Left lung (tissue), 10 donors: ENCODE data around the gene RNF11. TPM values are rescaled to one million over a fixed set of nuclear protein-coding genes. Genes with fewer than 3 reads are reported as not detected.
A peak's percentile ranks its signal among the peaks of the same experiment; 100 is the strongest.

Experiments used
- ATAC-seq: fragments of 200-7000 bp; cut with Tn5 transposase; one replicate; pipeline ENCODE4 v1.9.1; 2020; ENCODE audit warnings: moderate library complexity
- DNase-seq, 4 donors: peaks; one replicate each; pipeline ENCODE4 v3.0.0-alpha.2; 2013 to 2020
- H3K27ac ChIP-seq, 2 donors: fragments of 200-600 bp; sonication (generic) in 1 of 2; one replicate each; pipeline versions ENCODE4 v1.5.0 to v1.8.0; 2020 to 2021
- H3K27me3 ChIP-seq, 2 donors: fragments of 200-600 bp; sonication (generic) in 1 of 2; one replicate each; pipeline versions ENCODE4 v1.5.0 to v1.8.0; 2020 to 2021
- H3K36me3 ChIP-seq, 2 donors: fragments of 200-600 bp; sonication (generic) in 1 of 2; one replicate each; pipeline versions ENCODE4 v1.5.0 to v1.8.0; 2020 to 2021
- H3K4me1 ChIP-seq, 2 donors: fragments of 200-600 bp; one replicate each; pipeline ENCODE4 v1.8.0; 2021
- H3K4me3 ChIP-seq, 2 donors: fragments of 200-600 bp; sonication (generic) in 1 of 2; one replicate each; pipeline versions ENCODE4 v1.5.0 to v1.8.0; 2020 to 2021; ENCODE audit warnings: mild to moderate bottlenecking in 1 of 2
- H3K9me3 ChIP-seq, 2 donors: fragments of 200-600 bp; sonication (generic) in 1 of 2; one replicate each; pipeline versions ENCODE4 v1.5.0 to v1.8.0; 2020 to 2021
- intact Hi-C, 2 donors: fragments of 100-400 bp; cut with DNase I; formaldehyde crosslinking; loops; one replicate each; pipeline versions ENCODE4 v1.11.2 to v1.14.2; 2022
- polyA plus RNA-seq, 6 donors: library from polyadenylated mRNA; unstranded; fragments of 120-200 nt; gene quantifications; one replicate each; pipeline ENCODE4 v1.2.1, GENCODE V29; 2013; ENCODE audit not compliant: insufficient read length in 6 of 6
- total RNA-seq, 2 donors: library from RNA; stranded (reverse); fragmentation: NEBNext Ultra II Directional; extraction: Animal tissue kit (Norgen Biotek cat#: 25700); gene quantifications; one replicate each; pipeline ENCODE4 v1.2.1, GENCODE V29; 2021
- TF ChIP-seq, protein P1 (sequence below), 2 donors: fragments of 200-600 bp; sonication (generic) in 1 of 2; IDR thresholded peaks; one replicate each; pipeline versions ENCODE4 v1.5.0 to v1.8.0; 2021; ENCODE audit warnings: antibody characterized with exemption in 2 of 2
- donor health status: DM: no; HTN: yes; CAD: no.
- donor health status: DM: no; HTN: no; CAD: no.

Gene RNF11
- total and polyA plus RNA-seq, 8 donors = 90.1 to 114 (median 97.7) TPM

DNA sequence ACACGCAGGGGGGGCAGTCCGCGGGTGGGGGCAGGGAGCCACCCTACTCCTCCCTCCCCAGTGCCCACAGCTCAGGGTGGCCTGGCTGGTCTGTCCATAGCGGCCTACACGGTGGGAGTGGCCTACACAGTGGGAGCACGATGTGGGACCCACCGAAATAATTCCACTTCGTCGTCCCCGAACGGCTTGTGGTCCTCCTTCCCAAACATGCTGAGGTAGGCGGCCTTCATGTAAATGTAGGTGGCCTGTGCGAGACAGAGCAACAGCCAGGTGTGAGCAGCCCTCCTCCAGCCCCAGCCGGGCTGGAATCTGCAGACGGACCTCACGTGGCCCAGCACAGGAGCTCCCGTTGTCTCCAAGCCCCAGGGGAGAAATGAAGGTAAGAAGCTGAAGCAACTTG lies 59.9 kb downstream of the RNF11 start:
- Histone ChIP-seq H3K4me1 (peaks cover 3 to 15% of the 10 kb centered on the region in 2 donors), H3K4me3 (no peak overlapping the region), H3K36me3 (no peaks in the 10 kb centered on the region), H3K9me3 (no peaks in the 10 kb centered on the region), H3K27ac (no peak overlapping the region), H3K27me3 (no peaks in the 10 kb centered on the region)
- intact Hi-C loops = no loop called here
- DNase-seq (no peak), ATAC-seq (no peak)
- TF ChIP-seq, protein P1, sequence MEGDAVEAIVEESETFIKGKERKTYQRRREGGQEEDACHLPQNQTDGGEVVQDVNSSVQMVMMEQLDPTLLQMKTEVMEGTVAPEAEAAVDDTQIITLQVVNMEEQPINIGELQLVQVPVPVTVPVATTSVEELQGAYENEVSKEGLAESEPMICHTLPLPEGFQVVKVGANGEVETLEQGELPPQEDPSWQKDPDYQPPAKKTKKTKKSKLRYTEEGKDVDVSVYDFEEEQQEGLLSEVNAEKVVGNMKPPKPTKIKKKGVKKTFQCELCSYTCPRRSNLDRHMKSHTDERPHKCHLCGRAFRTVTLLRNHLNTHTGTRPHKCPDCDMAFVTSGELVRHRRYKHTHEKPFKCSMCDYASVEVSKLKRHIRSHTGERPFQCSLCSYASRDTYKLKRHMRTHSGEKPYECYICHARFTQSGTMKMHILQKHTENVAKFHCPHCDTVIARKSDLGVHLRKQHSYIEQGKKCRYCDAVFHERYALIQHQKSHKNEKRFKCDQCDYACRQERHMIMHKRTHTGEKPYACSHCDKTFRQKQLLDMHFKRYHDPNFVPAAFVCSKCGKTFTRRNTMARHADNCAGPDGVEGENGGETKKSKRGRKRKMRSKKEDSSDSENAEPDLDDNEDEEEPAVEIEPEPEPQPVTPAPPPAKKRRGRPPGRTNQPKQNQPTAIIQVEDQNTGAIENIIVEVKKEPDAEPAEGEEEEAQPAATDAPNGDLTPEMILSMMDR (IDR thresholded peaks at IDR 0.05) = no peak

DNA sequence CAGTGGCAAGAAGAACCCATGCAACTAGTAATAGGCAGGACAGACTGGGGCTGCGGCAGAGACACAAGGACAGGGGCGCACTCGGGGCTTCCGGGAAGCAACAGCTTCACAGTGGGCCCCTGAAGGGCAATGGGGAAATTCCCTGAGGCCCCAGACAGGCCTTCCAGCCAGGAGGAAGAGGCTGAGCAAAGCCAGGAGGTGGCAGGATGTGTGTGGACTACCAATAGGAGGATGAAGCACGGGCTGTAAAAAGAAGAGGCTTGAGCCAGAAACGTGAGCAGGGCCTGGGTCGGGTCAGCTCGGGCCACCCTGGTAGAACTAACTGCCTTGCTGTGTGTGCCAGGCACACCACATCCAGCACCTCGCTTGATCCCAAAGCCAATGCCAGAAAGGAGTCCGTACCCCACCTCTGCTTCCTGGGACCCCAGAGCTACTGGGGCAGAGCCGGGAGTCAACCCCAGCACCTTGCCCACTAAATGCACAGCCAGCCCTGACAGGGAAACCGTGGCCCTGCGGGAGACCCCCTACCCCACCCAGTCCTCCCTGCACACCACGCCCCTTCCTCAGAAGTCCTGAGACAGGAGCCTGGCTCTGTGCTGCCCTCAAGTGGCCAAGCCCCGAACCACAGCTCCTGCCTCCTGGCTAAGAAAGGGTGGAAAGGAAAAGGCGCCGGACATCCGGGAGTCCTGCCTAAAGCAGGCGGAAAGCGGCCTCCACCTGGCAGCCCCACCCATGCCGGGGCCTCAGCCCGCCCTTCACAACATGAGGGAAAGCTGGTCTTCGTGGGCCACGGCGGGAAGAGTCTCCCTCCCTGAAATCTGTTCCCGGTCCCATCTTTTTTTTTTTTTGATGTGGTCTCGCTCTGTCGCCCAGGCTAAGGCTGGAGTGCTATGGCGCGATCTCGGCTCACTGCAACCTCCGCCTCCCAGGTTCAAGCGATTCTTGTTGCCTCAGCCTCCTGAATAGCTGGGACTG lies 60.6 kb downstream of the RNF11 start:
- TF ChIP-seq, protein P1 (IDR thresholded peaks at IDR 0.05) = peak; percentile 93 to 97
- H3K9me3 ChIP-seq = no peaks in the 10 kb centered on the region
- no peaks in the 10 kb centered on the region for H3K36me3 ChIP-seq
- intact Hi-C loops = no loop called here
- DNase-seq = peak; percentile 65 to 91 (median 83)
- H3K4me1 ChIP-seq = peaks cover 3 to 15% of the 10 kb centered on the region in 2 donors
- H3K27me3 ChIP-seq = no peaks in the 10 kb centered on the region
- H3K4me3 ChIP-seq = peak overlapping the region; percentile 19 to 35
- ATAC-seq = peak; percentile 96
- no peak overlapping the region for H3K27ac ChIP-seq

DNA sequence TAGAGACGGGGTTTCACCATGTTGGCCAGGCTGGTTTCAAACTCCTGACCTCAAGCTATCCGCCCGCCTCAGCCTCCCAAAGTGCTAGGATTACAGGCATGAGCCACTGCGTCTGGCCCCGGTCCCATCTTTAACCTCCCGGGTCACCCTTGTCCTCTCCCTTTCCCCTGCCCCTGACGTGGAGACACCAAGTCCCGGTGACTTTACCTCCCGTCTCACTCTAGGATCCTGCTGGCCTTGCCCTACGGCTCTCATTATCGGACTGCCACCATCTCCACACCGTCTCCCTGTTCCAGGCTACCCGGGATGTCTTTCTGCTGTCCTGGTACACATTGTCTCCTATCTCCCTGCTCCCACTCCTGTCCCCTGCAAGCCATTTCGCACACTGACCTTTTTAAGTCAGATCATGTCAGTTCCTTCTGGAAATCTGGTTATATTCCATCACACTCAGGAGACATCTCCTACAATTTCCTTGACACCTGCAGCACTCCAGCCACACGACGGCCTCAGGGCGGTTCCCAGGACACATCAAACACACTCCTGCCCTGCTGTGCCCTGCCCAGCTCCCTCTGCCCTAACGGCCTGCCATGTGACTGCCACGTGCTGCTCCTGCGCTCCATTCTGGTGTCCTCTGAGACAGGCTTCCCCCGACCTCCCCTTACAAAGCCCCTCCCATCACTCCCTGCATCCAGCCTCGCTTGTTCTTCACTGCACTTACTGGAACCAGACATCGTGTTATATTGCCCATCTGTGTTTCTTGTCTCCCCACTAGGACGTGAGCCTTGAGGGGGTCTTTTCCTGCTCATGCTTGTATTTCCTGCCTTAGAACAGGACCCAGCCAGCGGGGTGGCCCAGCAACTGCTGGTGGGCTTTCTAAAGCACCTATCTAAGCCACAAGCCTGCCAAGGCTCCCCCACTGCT lies 61.6 kb downstream of the RNF11 start:
- Histone ChIP-seq H3K4me3 (peak overlapping the region in 1 of 2 donors; percentile 35), H3K4me1 (peaks cover 3 to 15% of the 10 kb centered on the region in 2 donors), H3K27me3 (no peaks in the 10 kb centered on the region), H3K27ac (no peak overlapping the region), H3K36me3 (no peaks in the 10 kb centered on the region), H3K9me3 (no peaks in the 10 kb centered on the region)
- DNase-seq (no peak), ATAC-seq (peak; percentile 11)
- intact Hi-C loops = no loop called here
- TF ChIP-seq, protein P1 (IDR thresholded peaks at IDR 0.05) = no peak

DNA sequence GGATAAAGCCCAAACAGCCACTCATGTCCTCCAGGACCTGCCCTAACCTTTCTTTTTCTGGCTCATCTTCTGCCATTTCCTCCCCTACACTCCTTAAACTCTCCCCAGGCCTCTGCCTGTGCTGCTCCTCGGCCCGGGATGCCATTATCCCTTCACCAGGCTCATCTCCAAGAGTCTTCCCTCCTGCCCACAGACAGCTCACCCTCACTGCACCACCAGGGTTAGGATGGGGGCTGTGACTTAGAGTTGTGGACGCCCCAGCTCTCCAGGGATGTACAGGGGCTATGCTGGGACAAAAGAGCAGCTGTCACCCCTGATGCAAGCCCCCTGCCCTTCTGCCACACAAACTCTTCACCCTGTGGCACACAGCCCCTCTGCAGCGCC lies 62.2 kb downstream of the RNF11 start:
- DNase-seq (no peak), ATAC-seq (no peak)
- Histone ChIP-seq H3K36me3 (no peaks in the 10 kb centered on the region), H3K4me3 (no peak overlapping the region), H3K9me3 (no peaks in the 10 kb centered on the region), H3K4me1 (peaks cover 3 to 19% of the 10 kb centered on the region in 2 donors), H3K27ac (no peak overlapping the region), H3K27me3 (no peaks in the 10 kb centered on the region)
- TF ChIP-seq, protein P1 (IDR thresholded peaks at IDR 0.05) = no peak
- intact Hi-C loops = no loop called here
